NOMO-1 (cell line): ENCODE measurements around the gene TRPC4.

ENCODE experiments used
- DNase-seq, 2 experiments: peaks; one replicate each; lab custom pipeline; 2025; ENCODE audit not compliant: unreplicated experiment in 2 of 2; lab: John Stamatoyannopoulos, UW

Gene TRPC4

GRCh38 chr13:37869756-37870488, at the start of gene TRPC4:
Gene TRPC4, minus strand, starts transcription at chr13:37869772. Its CDS starts 86,439 bp downstream, at chr13:37783333.
- no peak for DNase-seq

GRCh38 chr13:37918751-37919150, 49.2 kb upstream of the TRPC4 start:
- no peak for DNase-seq

GRCh38 chr13:37918116-37918714, 48.6 kb upstream of the TRPC4 start:
- DNase-seq: no peak

DNA sequence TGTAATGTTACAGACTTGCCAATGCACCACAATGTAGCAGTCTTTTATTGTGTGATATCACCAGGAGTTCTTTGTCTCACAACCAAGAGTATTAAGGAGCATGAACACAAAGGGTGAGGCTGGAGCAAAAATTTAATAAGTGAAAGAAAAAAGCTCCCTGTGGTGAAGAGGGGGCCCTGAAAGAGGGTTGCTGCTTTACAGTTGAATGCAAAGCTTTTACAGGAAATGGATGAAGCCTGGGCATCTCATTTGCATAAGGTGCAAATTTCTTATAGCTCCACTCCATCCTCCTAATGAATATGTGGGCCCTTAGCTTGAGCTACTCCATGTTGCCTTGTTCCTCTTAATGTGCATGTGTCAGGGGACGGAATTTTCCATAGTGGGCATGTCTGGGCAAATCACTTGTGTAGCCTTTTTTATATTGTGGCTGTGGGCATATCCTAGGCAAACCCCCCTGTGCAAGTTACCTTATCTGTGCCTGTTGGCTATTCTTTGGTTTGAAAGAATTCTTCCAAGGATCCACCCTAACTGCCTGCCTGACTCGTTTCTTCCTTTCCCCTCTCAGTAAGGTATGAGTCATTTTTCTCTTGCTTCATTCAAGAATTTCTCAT, 45.3 kb upstream of the TRPC4 start:
- DNase-seq: no peak

- DNase-seq: no peak
Observed at GRCh38 chr13:37910790-37911189, 41.2 kb upstream of the TRPC4 start.

DNA sequence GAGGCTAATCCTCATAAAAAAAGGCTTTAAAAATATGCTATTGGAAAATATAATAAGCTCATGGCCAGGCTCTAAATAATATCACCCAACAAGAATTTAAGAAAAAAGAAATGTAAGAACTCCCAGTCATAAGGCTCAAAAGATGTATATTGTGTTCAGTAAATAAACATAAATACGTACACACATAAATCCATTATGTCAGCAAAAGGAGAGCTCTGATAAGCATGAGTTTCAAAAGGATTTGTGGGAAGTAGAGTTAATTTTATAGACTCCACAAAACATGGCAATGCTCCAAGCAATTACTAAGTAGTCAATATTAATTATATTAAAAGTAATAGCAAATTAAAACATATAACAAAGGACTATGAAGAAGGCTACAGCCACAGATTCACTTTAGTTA, 37.3 kb upstream of the TRPC4 start:
- DNase-seq: no peak

- no peak for DNase-seq
Observed at GRCh38 chr13:37905736-37906135, 36.2 kb upstream of the TRPC4 start.

GRCh38 chr13:37899753-37900152, 30.2 kb upstream of the TRPC4 start:
- DNase-seq: no peak

DNA sequence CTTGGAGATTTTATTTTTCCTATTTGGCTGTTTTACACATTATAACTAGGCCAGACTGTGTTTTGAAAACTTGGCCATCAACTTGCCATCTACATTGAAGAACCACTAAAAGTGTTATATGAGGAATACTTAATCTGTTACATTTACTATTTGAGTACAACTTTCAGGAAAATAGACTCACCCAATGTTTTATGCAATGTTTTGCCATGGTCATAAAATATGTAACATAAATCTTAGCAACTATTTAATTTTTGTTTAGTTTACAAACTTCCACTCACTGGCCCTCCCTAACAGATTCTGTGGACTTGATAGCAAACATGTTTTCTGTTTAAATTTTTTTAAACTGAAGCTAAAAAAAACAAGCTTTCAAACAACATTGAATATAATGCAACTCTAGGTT, 23.7 kb upstream of the TRPC4 start:
- DNase-seq: no peak

DNA sequence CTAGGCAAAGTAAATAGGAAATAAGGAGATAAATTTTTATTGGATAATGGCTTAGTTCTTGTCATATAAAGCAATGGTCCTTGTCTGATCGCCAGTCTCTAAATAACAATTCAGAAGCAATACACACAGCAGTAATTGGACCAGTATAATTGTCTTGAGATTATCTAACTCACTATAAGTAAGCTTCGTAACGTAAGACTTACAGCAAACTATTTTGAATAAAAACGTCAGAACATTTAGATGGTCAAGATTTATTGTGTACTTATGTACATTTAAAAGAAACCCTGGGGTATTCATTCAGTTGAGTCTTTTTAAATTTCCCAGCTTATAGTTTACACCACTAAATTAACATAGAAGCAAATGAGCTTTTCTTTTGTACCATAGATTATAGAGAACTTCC, 20.2 kb upstream of the TRPC4 start:
- DNase-seq: no peak

DNA sequence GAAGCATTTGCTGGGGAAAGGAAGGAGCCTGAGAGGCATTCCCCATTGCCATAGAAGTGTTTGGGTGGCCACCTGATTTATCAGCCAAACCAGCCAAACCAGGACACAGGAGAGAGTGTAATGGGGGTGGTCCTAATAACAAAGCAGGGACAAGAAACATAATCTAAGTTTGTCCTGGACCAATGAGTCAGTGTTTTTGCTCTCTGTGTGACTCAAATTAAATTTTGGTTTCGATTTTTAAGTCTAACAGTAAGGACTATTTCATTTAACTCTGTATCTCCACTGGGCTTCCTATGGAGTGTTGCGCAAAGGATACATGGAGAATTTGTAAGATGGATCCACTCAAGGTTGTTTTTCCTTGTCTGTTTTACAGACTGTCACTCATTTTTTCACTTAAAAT, 19.5 kb upstream of the TRPC4 start:
- DNase-seq: no peak

DNA sequence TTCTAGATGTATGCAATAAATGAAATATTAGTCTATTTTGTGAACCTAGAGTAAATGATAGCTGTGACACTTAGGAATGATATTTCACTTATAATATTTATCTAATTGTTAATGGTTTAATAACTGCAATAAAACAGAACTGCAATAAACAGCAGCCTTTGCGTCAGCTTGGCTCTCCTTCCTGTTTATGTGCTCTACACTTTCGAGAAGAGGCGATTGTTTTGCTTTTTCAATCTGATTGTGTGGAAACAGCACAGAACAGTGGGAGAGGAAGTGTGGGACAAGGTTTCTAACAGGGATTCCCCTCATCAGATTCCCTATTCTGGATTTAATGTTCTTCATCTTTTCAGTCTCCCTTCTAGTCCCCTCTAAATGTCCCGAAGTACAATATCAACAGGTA, 17.3 kb upstream of the TRPC4 start:
- no peak for DNase-seq

DNA sequence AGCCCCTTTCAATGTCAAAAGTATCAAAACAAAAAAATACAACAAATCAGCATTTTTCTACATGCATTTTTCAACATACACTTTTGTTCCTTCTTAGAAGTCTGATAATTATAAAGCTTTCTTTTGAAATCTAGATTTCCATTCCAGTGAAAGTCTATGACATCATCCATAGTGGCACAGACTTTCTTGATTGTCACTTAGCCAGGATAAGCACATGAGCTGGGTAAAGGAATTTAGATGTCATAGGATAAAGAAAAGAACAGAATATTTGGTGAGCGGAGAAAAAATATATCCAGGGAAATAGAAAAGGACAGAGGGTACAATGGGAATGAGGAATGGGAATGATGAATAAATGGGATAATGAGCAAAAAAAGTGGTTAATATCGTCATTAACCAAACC, 15.1 kb upstream of the TRPC4 start:
- no peak for DNase-seq

DNA sequence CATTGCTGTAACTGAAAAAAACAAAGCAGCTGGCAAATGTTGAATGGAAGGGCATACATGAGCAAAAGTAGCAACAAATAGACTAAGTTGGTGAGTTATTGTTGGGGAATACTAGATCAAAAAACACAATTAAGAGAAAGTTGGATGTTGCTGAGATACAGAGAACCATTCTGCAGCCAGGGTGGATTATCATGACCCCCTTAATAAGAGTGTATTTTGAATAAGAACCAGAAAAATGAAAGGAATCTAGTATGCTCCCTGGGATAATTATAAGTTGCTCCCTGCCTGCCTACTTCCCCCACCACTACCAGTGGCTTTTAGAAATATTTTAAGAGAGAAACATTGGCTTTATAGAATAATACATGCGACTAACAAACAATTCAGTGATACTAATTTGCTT, 14.5 kb upstream of the TRPC4 start:
- no peak for DNase-seq

DNA sequence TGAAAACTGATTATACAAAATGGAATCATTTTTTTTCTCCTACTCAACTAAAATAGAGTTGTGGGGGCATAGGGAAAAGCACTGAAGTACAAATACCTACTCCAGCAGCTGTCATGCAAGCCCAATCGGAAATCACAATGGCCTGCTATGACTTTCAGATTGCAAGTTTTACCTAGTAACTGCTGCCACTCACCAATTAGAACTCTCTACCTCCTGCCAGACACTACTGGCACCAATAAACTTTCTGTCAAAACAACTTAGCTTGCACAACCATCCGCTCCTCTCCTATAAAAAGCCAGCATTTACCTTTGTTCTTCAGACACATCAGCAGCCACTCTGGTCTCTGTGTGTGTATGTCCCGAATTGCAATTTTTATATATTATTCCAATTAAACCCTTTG, 9.3 kb upstream of the TRPC4 start:
- no peak for DNase-seq

- no peak for DNase-seq
Observed at GRCh38 chr13:37878496-37878895, 8.9 kb upstream of the TRPC4 start.

- DNase-seq: no peak
Observed at GRCh38 chr13:37870895-37871550, 1.5 kb upstream of the TRPC4 start.

- no peak for DNase-seq
Observed at GRCh38 chr13:37870489-37870845, 895 bp upstream of the TRPC4 start.

DNA sequence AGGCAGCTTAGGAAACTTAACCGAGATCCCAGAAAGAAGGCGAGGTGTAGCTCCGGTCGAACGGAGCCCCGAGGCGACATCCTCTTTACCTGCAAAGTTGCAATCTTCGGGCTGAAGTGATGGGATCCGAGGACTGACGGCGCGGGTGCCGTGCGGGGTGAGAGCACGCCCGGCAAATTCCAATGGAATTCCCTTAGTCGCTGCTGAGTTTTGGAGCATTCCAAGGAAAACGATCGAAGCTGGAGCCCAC, 141 bp downstream of the TRPC4 start:
- DNase-seq: no peak

- DNase-seq: no peak
Observed at GRCh38 chr13:37868691-37869505, 674 bp downstream of the TRPC4 start.

- no peak for DNase-seq
Observed at GRCh38 chr13:37863708-37864107, 5.9 kb downstream of the TRPC4 start.
